Measurements from ENCODE around the gene FABP1.

The FABP1 gene

GRCh38 chr2:88127888-88128653 lies at the start of gene FABP1:
TSS of gene FABP1 (minus strand) at chr2:88128062. CDS start at chr2:88128017, 45 bp downstream.
- no peak for DNase-seq (ENCODE audit: low read depth)

- DNase-seq (ENCODE audit: low read depth): no peak
These were observed 49.7 kb upstream of the FABP1 start for GRCh38 chr2:88177556-88177955.

GRCh38 chr2:88176352-88176984 lies 48.6 kb upstream of the FABP1 start:
- DNase-seq (ENCODE audit: low read depth): no peak

GRCh38 chr2:88172882-88173281 lies 45.0 kb upstream of the FABP1 start:
- no peak for DNase-seq (ENCODE audit: low read depth)

- no peak for DNase-seq (ENCODE audit: low read depth)
These were observed 44.1 kb upstream of the FABP1 start for GRCh38 chr2:88171966-88172365.

- DNase-seq (ENCODE audit: low read depth): no peak
These were observed 42.6 kb upstream of the FABP1 start for GRCh38 chr2:88170472-88170892.

GRCh38 chr2:88168386-88168785 lies 40.5 kb upstream of the FABP1 start:
- no peak for DNase-seq (ENCODE audit: low read depth)

- DNase-seq (ENCODE audit: low read depth): no peak
These were observed 39.9 kb upstream of the FABP1 start for GRCh38 chr2:88167740-88168139.

GRCh38 chr2:88165332-88166003 lies 37.6 kb upstream of the FABP1 start:
- DNase-seq (ENCODE audit: low read depth): no peak

GRCh38 chr2:88161446-88162244 lies 33.8 kb upstream of the FABP1 start:
- DNase-seq (ENCODE audit: low read depth): no peak

GRCh38 chr2:88160517-88160916 lies 32.7 kb upstream of the FABP1 start:
- DNase-seq (ENCODE audit: low read depth): no peak

- DNase-seq (ENCODE audit: low read depth): peak; percentile 7
These were observed 32.1 kb upstream of the FABP1 start for GRCh38 chr2:88159955-88160415.

- DNase-seq (ENCODE audit: low read depth): no peak
These were observed 31.6 kb upstream of the FABP1 start for GRCh38 chr2:88159481-88159880.

- no peak for DNase-seq (ENCODE audit: low read depth)
These were observed 21.1 kb upstream of the FABP1 start for GRCh38 chr2:88148929-88149438.

- DNase-seq (ENCODE audit: low read depth): no peak
These were observed 19.3 kb upstream of the FABP1 start for GRCh38 chr2:88147145-88147544.

GRCh38 chr2:88146590-88146989 lies 18.7 kb upstream of the FABP1 start:
- no peak for DNase-seq (ENCODE audit: low read depth)

GRCh38 chr2:88144914-88145497 lies 17.1 kb upstream of the FABP1 start:
- DNase-seq (ENCODE audit: low read depth): no peak

- DNase-seq (ENCODE audit: low read depth): no peak
These were observed 16.4 kb upstream of the FABP1 start for GRCh38 chr2:88144271-88144670.

- DNase-seq (ENCODE audit: low read depth): no peak
These were observed 14.1 kb upstream of the FABP1 start for GRCh38 chr2:88141952-88142351.

- DNase-seq (ENCODE audit: low read depth): no peak
These were observed 11.9 kb upstream of the FABP1 start for GRCh38 chr2:88139804-88140203.

GRCh38 chr2:88139203-88139702 lies 11.4 kb upstream of the FABP1 start:
- DNase-seq (ENCODE audit: low read depth): no peak
